ENCODE measurements around the gene MCFD2.

GRCh38 chr2:46960618-46961017 lies 45.0 kb upstream of the MCFD2 start:
- TF ChIP-seq CTCF (IDR thresholded peaks at IDR 0.05), result no peak
- no peak for TF ChIP-seq POLR2AphosphoS5 (IDR thresholded peaks at IDR 0.05; ENCODE audit: insufficient read depth in 1 of 2, low read depth in 1 of 2)
- TF ChIP-seq POLR2A (IDR thresholded peaks at IDR 0.05), result no peak

Data from vagina (tissue), 2 donors.